ENCODE data around the gene SIAE.

SIAE gene

DNA sequence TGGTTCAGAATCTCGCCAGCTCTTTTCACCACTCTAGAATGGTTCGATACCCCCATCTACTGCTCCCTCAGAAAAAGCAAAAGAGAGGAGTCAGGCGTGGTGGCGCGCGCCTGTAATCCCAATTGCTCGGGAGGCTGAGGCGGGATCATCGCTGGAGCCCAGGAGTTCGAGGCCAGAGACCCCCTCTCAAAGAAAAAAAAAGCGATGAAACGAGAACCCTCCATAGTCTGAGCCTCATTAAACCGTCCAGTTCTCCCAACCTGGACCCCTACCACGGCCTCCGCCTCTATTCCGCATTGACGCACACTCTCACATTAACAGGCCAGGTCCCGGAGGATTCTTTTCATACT is 604 bp upstream of the SIAE start:
- no peaks in the 10 kb centered on the region for H3K36me3 ChIP-seq
- H3K4me3 ChIP-seq (ENCODE audit: low read depth, low read length) = peak overlapping the region; percentile 75
- H3K9me3 ChIP-seq = no peaks in the 10 kb centered on the region
- DNase-seq = no peak
- no peaks in the 10 kb centered on the region for H3K27me3 ChIP-seq
- TF ChIP-seq, protein P1, sequence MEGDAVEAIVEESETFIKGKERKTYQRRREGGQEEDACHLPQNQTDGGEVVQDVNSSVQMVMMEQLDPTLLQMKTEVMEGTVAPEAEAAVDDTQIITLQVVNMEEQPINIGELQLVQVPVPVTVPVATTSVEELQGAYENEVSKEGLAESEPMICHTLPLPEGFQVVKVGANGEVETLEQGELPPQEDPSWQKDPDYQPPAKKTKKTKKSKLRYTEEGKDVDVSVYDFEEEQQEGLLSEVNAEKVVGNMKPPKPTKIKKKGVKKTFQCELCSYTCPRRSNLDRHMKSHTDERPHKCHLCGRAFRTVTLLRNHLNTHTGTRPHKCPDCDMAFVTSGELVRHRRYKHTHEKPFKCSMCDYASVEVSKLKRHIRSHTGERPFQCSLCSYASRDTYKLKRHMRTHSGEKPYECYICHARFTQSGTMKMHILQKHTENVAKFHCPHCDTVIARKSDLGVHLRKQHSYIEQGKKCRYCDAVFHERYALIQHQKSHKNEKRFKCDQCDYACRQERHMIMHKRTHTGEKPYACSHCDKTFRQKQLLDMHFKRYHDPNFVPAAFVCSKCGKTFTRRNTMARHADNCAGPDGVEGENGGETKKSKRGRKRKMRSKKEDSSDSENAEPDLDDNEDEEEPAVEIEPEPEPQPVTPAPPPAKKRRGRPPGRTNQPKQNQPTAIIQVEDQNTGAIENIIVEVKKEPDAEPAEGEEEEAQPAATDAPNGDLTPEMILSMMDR (IDR thresholded peaks at IDR 0.05; ENCODE audit: low read depth, low read length) = no peak
- no peaks in the 10 kb centered on the region for H3K4me1 ChIP-seq

DNA sequence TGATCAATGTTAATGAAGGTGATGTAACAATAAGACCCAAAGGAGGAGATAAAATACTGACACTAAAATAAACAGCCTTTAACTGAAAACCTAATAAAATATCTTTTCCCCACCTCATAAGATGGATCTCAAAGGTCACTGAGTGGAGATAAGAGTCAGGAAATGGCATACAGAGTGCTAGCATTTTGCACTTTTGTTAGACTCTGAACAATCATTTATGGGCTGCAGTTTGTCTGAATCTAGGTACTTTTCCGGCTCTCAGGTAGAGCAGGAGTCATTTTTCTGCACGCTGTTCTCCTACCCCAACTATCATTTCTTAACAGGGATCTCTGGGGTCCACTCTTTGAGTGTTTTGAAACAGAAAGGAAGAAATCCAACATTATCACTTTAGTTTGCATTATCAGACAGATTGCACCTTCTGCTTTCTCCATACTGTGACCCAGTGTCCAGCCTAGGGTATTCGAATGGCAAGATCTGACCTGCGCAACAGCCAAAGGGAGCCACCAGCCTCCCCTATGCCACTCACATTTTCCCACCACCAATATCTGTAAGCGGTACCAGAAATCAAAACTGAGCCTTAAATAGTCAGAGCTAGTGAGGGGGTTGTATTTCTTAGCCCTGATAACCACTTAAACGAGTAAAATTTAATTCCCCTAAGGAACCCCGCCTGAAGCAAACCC is 863 bp downstream of the SIAE start:
- peak overlapping the region; percentile 75 for H3K4me3 ChIP-seq (ENCODE audit: low read depth, low read length)
- no peaks in the 10 kb centered on the region for H3K4me1 ChIP-seq
- H3K9me3 ChIP-seq = no peaks in the 10 kb centered on the region
- H3K36me3 ChIP-seq = no peaks in the 10 kb centered on the region
- H3K27me3 ChIP-seq = no peaks in the 10 kb centered on the region; the same call in 1 of the 2 replicates
- DNase-seq = no peak
- TF ChIP-seq, protein P1 (IDR thresholded peaks at IDR 0.05; ENCODE audit: low read depth, low read length) = no peak

DNA sequence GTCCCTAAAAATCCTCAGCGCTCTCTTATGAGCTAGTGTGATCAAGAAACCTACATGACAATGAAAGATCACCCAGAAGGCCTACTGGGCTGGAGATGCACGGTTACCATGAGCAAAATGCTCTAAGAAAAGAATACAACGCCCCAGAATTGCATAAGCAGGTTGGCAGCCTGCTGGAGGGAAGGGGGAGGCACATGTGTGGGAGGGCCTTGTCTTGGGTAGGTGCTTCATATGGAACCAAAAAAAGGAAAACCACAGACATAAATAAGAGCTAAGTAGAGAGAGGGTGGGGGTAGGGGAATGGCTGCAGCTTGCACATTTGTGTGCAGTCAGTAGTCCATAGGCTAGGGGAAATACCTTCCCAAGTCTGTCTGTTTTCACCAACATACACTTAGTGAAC is 2.8 kb downstream of the SIAE start:
- H3K36me3 ChIP-seq = no peaks in the 10 kb centered on the region
- no peaks in the 10 kb centered on the region for H3K4me1 ChIP-seq
- H3K9me3 ChIP-seq = no peaks in the 10 kb centered on the region
- H3K27me3 ChIP-seq = peaks cover 5% of the 10 kb centered on the region
- no peak overlapping the region for H3K4me3 ChIP-seq (ENCODE audit: low read depth, low read length)
- no peak for DNase-seq
- TF ChIP-seq, protein P1 (IDR thresholded peaks at IDR 0.05; ENCODE audit: low read depth, low read length) = no peak

DNA sequence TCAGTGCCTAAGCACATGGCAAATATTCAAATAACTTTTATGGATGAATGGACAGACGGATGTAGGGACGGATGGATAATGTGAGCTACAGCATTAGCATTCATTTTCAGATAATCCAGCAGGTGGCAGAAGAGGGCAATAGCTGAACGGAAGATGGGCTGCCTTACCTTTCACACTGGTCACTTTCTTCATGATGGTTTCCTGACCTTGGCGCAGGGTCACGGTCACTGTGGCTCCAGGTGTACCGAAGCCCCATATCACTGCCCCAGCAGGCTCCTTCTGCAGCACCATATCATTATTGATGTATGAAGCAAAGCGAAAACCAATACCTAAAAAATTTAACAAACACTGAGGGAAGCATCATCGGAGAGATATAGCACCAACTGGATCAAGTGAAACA is 4.3 kb downstream of the SIAE start:
- peaks cover 5% of the 10 kb centered on the region for H3K27me3 ChIP-seq
- no peaks in the 10 kb centered on the region for H3K4me1 ChIP-seq
- DNase-seq = peak; percentile 59
- TF ChIP-seq, protein P1 (IDR thresholded peaks at IDR 0.05; ENCODE audit: low read depth, low read length) = peak; percentile 63
- H3K4me3 ChIP-seq (ENCODE audit: low read depth, low read length) = no peak overlapping the region
- H3K36me3 ChIP-seq = no peaks in the 10 kb centered on the region
- no peaks in the 10 kb centered on the region for H3K9me3 ChIP-seq

DNA sequence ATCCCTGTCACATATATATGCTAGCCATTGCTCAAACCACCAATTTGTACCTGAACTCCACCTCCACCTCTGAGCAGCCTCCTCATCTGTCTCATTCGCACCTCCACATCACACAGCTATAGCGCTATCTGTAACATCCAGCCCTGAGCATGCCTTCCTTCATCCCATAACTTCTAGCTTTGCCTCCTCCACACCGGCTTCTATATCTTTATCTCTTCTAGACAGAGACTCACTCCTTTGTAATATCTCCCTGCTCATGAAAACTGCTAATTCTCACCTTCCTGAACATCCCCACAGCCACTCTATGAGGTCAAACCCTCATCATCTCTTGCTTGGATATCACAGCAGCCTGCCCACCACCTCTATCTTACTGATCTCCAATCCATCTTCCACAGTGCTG is 5.9 kb downstream of the SIAE start:
- TF ChIP-seq, protein P1 (IDR thresholded peaks at IDR 0.05; ENCODE audit: low read depth, low read length) = no peak
- no peaks in the 10 kb centered on the region for H3K9me3 ChIP-seq
- H3K36me3 ChIP-seq = no peaks in the 10 kb centered on the region
- H3K4me3 ChIP-seq (ENCODE audit: low read depth, low read length) = no peak overlapping the region
- H3K27me3 ChIP-seq = peaks cover 5% of the 10 kb centered on the region
- H3K4me1 ChIP-seq = no peaks in the 10 kb centered on the region
- no peak for DNase-seq

DNA sequence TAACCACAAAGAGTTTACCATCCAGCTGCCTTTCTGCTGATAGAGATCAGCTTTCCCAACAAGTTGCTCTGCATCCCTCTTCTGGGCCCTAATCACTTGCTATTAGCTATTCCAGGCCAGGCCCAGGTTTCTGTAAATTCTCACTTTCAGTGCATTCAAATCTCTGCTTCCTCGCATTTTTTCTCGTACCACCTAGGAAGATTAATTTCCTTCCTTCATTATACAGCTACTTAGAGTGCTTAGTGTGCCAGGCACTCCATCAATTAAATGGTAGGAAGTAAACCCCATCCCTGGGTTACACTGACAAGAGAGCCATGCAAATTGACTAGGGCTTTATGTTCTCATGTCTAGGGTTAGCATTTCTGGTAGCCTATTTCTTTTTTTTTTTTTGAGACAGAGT is 9.7 kb downstream of the SIAE start:
- TF ChIP-seq, protein P1 (IDR thresholded peaks at IDR 0.05; ENCODE audit: low read depth, low read length) = no peak
- H3K4me3 ChIP-seq (ENCODE audit: low read depth, low read length) = no peak overlapping the region
- H3K36me3 ChIP-seq = no peaks in the 10 kb centered on the region
- no peaks in the 10 kb centered on the region for H3K4me1 ChIP-seq
- no peaks in the 10 kb centered on the region for H3K9me3 ChIP-seq
- H3K27me3 ChIP-seq = peaks cover 5% of the 10 kb centered on the region
- DNase-seq = no peak

All from BE2C (cell line).